Neural cell (in vitro differentiated cells): ENCODE data around the gene SH3D19.

Experiments
- CTCF ChIP-seq: fragments of 450-650 bp; IDR thresholded peaks from 2 replicates; pipeline ENCODE4 v1.5.1; 2014; ENCODE audit warnings: antibody characterized with exemption, mild to moderate bottlenecking, moderate library complexity; ENCODE audit not compliant: poor library complexity, severe bottlenecking
- EP300 ChIP-seq: fragments of 450-650 bp; conservative IDR thresholded peaks from 2 replicates; pipeline ENCODE4 v1.6.1; 2014; ENCODE audit warnings: antibody characterized with exemption, mild to moderate bottlenecking, moderate library complexity; ENCODE audit not compliant: poor library complexity, severe bottlenecking
- EZH2 ChIP-seq: fragments of 200-600, 300-800 bp; shearing (Covaris generic), sonication (generic); IDR thresholded peaks from 2 replicates; pipeline ENCODE4 v1.6.1; 2014; ENCODE audit warnings: antibody characterized with exemption, low read length, borderline replicate concordance, mild to moderate bottlenecking; ENCODE audit not compliant: insufficient read depth, poor library complexity, severe bottlenecking
- MXI1 ChIP-seq: fragments of 450-650 bp; conservative IDR thresholded peaks from 2 replicates; pipeline ENCODE4 v1.6.1; 2014; ENCODE audit warnings: antibody characterized with exemption, mild to moderate bottlenecking; ENCODE audit not compliant: poor library complexity, severe bottlenecking
- POLR2AphosphoS5 ChIP-seq: IDR thresholded peaks from 2 replicates; pipeline ENCODE4 v1.6.1; 2012
- RAD21 ChIP-seq: fragments of 450-650 bp; conservative IDR thresholded peaks from 2 replicates; pipeline ENCODE4 v1.6.1; 2014; ENCODE audit warnings: antibody characterized with exemption, mild to moderate bottlenecking, moderate library complexity
- REST ChIP-seq: IDR thresholded peaks from 2 replicates; pipeline ENCODE4 v1.6.1; 2012; ENCODE audit warnings: borderline replicate concordance

DNA sequence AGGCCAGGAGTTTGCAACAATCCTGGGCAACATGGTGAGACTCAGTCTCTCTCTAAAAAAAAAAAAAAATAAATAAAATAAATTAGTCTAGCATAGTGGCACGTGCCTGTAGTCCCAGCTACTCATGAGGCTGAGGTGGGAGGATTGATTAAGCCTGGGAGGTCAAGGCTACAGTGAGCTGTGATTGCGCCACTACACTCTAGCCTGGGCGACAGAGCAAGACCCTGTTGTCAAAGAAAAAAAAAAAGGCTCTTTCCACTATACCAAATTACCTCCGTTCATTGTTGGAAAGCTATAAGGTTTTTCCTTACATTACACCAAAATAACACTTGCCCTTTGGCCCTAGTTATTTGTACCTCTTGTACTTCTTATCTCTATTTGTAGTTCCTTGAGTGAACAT lies 58.3 kb downstream of the SH3D19 start:
- no peak for TF ChIP-seq EZH2
- no peak for TF ChIP-seq CTCF
- TF ChIP-seq POLR2AphosphoS5 = no peak
- TF ChIP-seq RAD21 = no peak
- TF ChIP-seq EP300 = no peak
- TF ChIP-seq REST = no peak
- TF ChIP-seq MXI1 = no peak
